ENCODE results near the gene AFAP1.

DNA sequence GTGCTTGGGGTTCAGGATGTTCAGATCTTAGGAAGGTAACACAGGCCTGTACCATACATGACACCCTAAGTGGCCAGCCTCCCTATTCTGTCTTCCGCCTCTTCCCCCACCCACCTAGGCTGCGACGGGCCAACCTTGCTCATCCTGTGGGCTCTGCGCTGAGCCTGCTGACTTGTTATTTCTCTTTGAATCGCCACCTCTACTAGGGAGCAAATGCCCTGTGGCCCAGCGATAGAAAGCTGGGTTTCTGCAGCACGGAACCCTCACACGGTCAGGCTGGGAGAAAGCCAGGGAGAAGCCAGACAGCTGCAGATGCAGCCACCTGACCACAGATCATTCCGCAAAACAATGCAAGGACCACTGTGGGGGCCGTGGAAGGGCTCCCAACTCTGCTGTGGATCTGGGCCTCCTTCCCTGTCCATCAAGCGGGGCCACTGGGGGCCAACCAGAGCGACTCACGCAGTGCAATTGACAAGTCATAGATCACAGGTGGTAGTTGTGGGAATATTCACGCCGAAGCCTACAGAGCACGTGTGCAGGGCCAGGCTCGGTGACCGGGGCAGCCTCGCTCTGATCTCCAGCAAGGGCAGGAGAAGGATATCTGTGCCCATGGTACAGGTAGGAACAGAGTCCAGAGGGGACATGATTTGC lies 227.5 kb downstream of the AFAP1 start:
- TF ChIP-seq POLR2A (IDR thresholded peaks at IDR 0.05; ENCODE audit: low read depth, low read length) (no peak), MXI1 (IDR thresholded peaks at IDR 0.05; ENCODE audit: borderline replicate concordance, low read depth, low read length) (no peak), SMC3 (IDR thresholded peaks at IDR 0.05; ENCODE audit: low read depth, low read length) (no peak)

Data from IMR-90 (cell line).